ENCODE data around the gene CDC42BPA. TPM values are rescaled to one million over a fixed set of nuclear protein-coding genes. Genes with fewer than 3 reads are reported as not detected.

Gene CDC42BPA
- total RNA-seq, 1 donor from 2014 or later = 95.7 TPM

GRCh38 chr1:227210604-227211003 lies 107.7 kb downstream of the CDC42BPA start:
- Mint-ChIP-seq H3K4me3 (ENCODE audit: unreplicated experiment) (no peak overlapping the region), H3K9me3 (ENCODE audit: unreplicated experiment) (no peaks in the 10 kb centered on the region), H3K27me3 (ENCODE audit: unreplicated experiment) (no peaks in the 10 kb centered on the region), H3K4me1 (ENCODE audit: unreplicated experiment) (peaks cover 10% of the 10 kb centered on the region), H3K36me3 (ENCODE audit: unreplicated experiment) (peaks cover 9% of the 10 kb centered on the region), H3K27ac (ENCODE audit: unreplicated experiment) (no peak overlapping the region)
- DNase-seq (ENCODE audit: extremely low spot score, unreplicated experiment) = no peak
- TF ChIP-seq, protein P1, sequence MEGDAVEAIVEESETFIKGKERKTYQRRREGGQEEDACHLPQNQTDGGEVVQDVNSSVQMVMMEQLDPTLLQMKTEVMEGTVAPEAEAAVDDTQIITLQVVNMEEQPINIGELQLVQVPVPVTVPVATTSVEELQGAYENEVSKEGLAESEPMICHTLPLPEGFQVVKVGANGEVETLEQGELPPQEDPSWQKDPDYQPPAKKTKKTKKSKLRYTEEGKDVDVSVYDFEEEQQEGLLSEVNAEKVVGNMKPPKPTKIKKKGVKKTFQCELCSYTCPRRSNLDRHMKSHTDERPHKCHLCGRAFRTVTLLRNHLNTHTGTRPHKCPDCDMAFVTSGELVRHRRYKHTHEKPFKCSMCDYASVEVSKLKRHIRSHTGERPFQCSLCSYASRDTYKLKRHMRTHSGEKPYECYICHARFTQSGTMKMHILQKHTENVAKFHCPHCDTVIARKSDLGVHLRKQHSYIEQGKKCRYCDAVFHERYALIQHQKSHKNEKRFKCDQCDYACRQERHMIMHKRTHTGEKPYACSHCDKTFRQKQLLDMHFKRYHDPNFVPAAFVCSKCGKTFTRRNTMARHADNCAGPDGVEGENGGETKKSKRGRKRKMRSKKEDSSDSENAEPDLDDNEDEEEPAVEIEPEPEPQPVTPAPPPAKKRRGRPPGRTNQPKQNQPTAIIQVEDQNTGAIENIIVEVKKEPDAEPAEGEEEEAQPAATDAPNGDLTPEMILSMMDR (IDR thresholded peaks at IDR 0.05) = no peak

- Mint-ChIP-seq H3K27ac (ENCODE audit: unreplicated experiment) (no peak overlapping the region), H3K27me3 (ENCODE audit: unreplicated experiment) (no peaks in the 10 kb centered on the region), H3K36me3 (ENCODE audit: unreplicated experiment) (peaks cover 19% of the 10 kb centered on the region), H3K4me1 (ENCODE audit: unreplicated experiment) (peaks cover 6% of the 10 kb centered on the region), H3K4me3 (ENCODE audit: unreplicated experiment) (no peak overlapping the region), H3K9me3 (ENCODE audit: unreplicated experiment) (no peaks in the 10 kb centered on the region)
- DNase-seq (ENCODE audit: extremely low spot score, unreplicated experiment) = no peak
- TF ChIP-seq, protein P1 (IDR thresholded peaks at IDR 0.05) = no peak
These were observed 121.2 kb downstream of the CDC42BPA start for GRCh38 chr1:227197064-227197463.

DNA sequence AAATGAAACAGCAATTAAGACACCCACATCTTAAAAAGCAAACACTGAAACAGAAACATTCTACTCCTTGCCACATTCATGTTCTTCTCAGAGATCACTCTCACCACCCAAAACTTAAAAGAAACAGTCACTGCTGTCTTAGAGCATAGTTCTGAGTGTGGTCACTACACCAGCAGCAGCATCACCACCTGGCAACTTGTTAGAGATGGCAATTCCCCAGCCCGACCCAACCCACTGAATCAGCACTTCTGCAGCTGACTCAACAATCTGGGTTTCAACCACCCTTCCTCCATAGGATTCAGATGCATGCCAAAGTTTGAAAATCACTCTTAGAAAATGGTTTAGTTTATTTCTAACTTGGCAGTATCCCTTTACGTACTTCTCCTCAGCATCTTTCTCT lies 126.1 kb downstream of the CDC42BPA start:
- TF ChIP-seq, protein P1 (IDR thresholded peaks at IDR 0.05) = no peak
- no peaks in the 10 kb centered on the region for H3K9me3 Mint-ChIP-seq (ENCODE audit: unreplicated experiment)
- peak overlapping the region; percentile 60 for H3K27ac Mint-ChIP-seq (ENCODE audit: unreplicated experiment)
- no peaks in the 10 kb centered on the region for H3K27me3 Mint-ChIP-seq (ENCODE audit: unreplicated experiment)
- peaks cover 17% of the 10 kb centered on the region for H3K4me1 Mint-ChIP-seq (ENCODE audit: unreplicated experiment)
- H3K36me3 Mint-ChIP-seq (ENCODE audit: unreplicated experiment) = peaks cover 24% of the 10 kb centered on the region
- no peak for DNase-seq (ENCODE audit: extremely low spot score, unreplicated experiment)
- no peak overlapping the region for H3K4me3 Mint-ChIP-seq (ENCODE audit: unreplicated experiment)

- peaks cover 23% of the 10 kb centered on the region for H3K36me3 Mint-ChIP-seq (ENCODE audit: unreplicated experiment)
- no peaks in the 10 kb centered on the region for H3K27me3 Mint-ChIP-seq (ENCODE audit: unreplicated experiment)
- peak overlapping the region; percentile 60 for H3K27ac Mint-ChIP-seq (ENCODE audit: unreplicated experiment)
- no peak for DNase-seq (ENCODE audit: extremely low spot score, unreplicated experiment)
- H3K4me3 Mint-ChIP-seq (ENCODE audit: unreplicated experiment) = no peak overlapping the region
- H3K4me1 Mint-ChIP-seq (ENCODE audit: unreplicated experiment) = peaks cover 21% of the 10 kb centered on the region
- no peaks in the 10 kb centered on the region for H3K9me3 Mint-ChIP-seq (ENCODE audit: unreplicated experiment)
- TF ChIP-seq, protein P1 (IDR thresholded peaks at IDR 0.05) = no peak
These were observed 126.7 kb downstream of the CDC42BPA start for GRCh38 chr1:227191607-227192006.

DNA sequence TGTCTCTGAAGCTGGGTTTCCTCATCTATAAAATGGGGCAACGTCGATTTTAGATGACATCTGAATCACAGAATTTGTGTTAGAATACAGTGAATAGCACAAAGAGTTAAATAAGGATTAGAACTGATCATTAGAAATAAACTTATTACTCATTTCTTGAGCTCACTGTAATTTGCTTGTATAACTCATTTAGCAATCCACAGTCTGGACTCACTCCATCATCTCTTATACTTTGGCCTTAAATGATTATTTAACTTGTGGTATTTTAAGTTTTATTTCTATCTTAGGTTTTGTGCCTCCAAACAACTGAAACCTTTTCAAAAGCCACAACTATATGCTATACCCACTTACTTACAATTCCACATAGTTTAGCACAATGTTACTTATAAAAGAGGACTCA lies 128.0 kb downstream of the CDC42BPA start:
- no peak for DNase-seq (ENCODE audit: extremely low spot score, unreplicated experiment)
- TF ChIP-seq, protein P1 (IDR thresholded peaks at IDR 0.05) = no peak
- H3K4me3 Mint-ChIP-seq (ENCODE audit: unreplicated experiment) = no peak overlapping the region
- no peaks in the 10 kb centered on the region for H3K9me3 Mint-ChIP-seq (ENCODE audit: unreplicated experiment)
- peaks cover 21% of the 10 kb centered on the region for H3K36me3 Mint-ChIP-seq (ENCODE audit: unreplicated experiment)
- peak overlapping the region; percentile 3 for H3K27ac Mint-ChIP-seq (ENCODE audit: unreplicated experiment)
- peaks cover 21% of the 10 kb centered on the region for H3K4me1 Mint-ChIP-seq (ENCODE audit: unreplicated experiment)
- H3K27me3 Mint-ChIP-seq (ENCODE audit: unreplicated experiment) = no peaks in the 10 kb centered on the region

All from osteocyte (in vitro differentiated cells).